Measurements from ENCODE around the gene MAB21L4. TPM values are rescaled to one million over a fixed set of nuclear protein-coding genes. Genes with fewer than 3 reads are reported as not detected.

The MAB21L4 gene
- total RNA-seq, 2 experiments from 2014 or later, result not detected

DNA sequence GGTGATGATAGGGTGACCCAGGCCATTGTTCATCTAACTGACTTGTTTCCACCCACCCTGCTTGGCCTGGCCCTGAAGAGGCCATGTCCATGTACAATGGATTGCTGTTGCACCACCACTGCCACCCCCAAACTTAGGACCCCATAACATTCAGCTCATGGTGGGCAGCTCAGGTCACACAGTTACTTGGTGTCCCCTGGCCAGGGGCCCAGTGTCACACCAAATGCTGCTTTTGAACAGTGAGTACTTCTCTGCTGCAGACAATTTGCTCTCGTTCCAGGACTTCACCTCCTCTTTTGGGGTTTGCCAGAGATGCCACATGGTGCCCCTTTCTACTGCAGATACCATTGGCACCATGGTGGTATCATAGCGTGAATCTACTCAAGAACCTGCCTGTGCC, 11.7 kb downstream of the MAB21L4 start:
- Mint-ChIP-seq H3K27me3 (ENCODE audit: low read depth) (no peaks in the 10 kb centered on the region), H3K9me3 (no peaks in the 10 kb centered on the region), H3K4me1 (ENCODE audit: low read depth) (no peaks in the 10 kb centered on the region), H3K36me3 (ENCODE audit: low read depth) (no peaks in the 10 kb centered on the region), H3K4me3 (no peak overlapping the region), H3K27ac (no peak overlapping the region)
- DNase-seq, result no peak
- intact Hi-C loops (cut with micrococcal nuclease), result no loop called here
- CTCF ChIA-PET, result no interaction called here

DNA sequence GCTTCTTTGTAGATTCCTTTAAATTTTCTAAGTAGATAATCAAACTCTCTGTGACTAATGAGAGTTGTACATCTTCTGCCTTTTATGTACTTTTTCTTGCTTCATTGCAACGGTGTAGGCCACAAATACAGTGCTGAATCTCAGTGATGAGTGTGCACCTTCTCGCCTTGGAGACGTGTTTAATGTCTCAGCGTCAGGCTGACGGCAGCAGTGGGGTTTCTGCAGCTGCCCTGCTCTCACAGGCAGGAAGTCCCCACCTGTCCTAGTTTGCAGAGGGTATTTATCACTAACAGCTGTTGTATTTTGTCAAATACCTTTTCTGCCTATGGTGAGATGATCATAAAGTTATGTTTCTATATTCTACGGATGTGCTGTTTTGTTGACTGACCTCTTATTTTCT, 14.0 kb downstream of the MAB21L4 start:
- intact Hi-C loops (cut with micrococcal nuclease), result no loop called here
- Mint-ChIP-seq H3K4me3 (no peak overlapping the region), H3K27ac (no peak overlapping the region), H3K9me3 (no peaks in the 10 kb centered on the region), H3K4me1 (ENCODE audit: low read depth) (no peaks in the 10 kb centered on the region), H3K27me3 (ENCODE audit: low read depth) (no peaks in the 10 kb centered on the region), H3K36me3 (ENCODE audit: low read depth) (no peaks in the 10 kb centered on the region)
- CTCF ChIA-PET, result no interaction called here
- DNase-seq, result peak; percentile 23

DNA sequence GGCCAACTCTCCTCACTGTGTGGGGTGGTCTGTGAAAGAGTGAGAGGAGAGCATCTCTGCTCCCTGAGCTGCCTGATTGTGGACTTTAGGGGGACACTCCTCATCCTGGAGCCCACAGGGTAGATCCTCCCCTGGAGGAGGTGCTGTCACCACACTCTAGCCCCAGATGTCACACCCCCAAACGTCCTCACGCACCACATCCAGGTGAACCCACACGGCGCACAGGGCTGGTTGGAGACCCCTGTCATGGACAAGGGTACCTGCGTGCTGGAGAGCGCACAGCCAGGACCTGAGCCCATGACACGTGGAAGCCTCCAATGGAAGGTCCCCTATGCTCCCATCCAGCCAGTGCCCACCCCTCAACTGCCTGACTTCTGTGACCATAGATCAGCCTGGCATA, 16.9 kb downstream of the MAB21L4 start:
- DNase-seq, result no peak
- H3K9me3 Mint-ChIP-seq, result no peaks in the 10 kb centered on the region
- H3K4me3 Mint-ChIP-seq, result no peak overlapping the region
- H3K4me1 Mint-ChIP-seq (ENCODE audit: low read depth), result no peaks in the 10 kb centered on the region
- no peaks in the 10 kb centered on the region for H3K36me3 Mint-ChIP-seq (ENCODE audit: low read depth)
- no peaks in the 10 kb centered on the region for H3K27me3 Mint-ChIP-seq (ENCODE audit: low read depth)
- intact Hi-C loops (cut with micrococcal nuclease), result no loop called here
- CTCF ChIA-PET, result no interaction called here
- no peak overlapping the region for H3K27ac Mint-ChIP-seq

GRCh38 chr2:240878341-240878936, 17.5 kb downstream of the MAB21L4 start:
- CTCF ChIA-PET, result no interaction called here
- Mint-ChIP-seq H3K27ac (no peak overlapping the region), H3K9me3 (no peaks in the 10 kb centered on the region), H3K27me3 (ENCODE audit: low read depth) (no peaks in the 10 kb centered on the region), H3K36me3 (ENCODE audit: low read depth) (no peaks in the 10 kb centered on the region), H3K4me3 (no peak overlapping the region), H3K4me1 (ENCODE audit: low read depth) (no peaks in the 10 kb centered on the region)
- intact Hi-C loops (cut with micrococcal nuclease), result no loop called here
- no peak for DNase-seq

- CTCF ChIA-PET, result interaction anchor here (1.5 kb wide), 1 partner anchor 37 kb away, joined by 5 read pairs; no protein-coding TSS in a partner anchor
- Mint-ChIP-seq H3K4me3 (no peak overlapping the region), H3K27ac (no peak overlapping the region), H3K36me3 (ENCODE audit: low read depth) (no peaks in the 10 kb centered on the region), H3K9me3 (no peaks in the 10 kb centered on the region), H3K4me1 (ENCODE audit: low read depth) (no peaks in the 10 kb centered on the region), H3K27me3 (ENCODE audit: low read depth) (no peaks in the 10 kb centered on the region)
- no peak for DNase-seq
- intact Hi-C loops (cut with micrococcal nuclease), result no loop called here
Measured at GRCh38 chr2:240877460-240878340, 18.3 kb downstream of the MAB21L4 start.

GRCh38 chr2:240876475-240877251, 19.3 kb downstream of the MAB21L4 start:
- H3K4me1 Mint-ChIP-seq (ENCODE audit: low read depth), result no peaks in the 10 kb centered on the region
- H3K36me3 Mint-ChIP-seq (ENCODE audit: low read depth), result no peaks in the 10 kb centered on the region
- intact Hi-C loops (cut with micrococcal nuclease), result no loop called here
- no peak for DNase-seq
- H3K9me3 Mint-ChIP-seq, result no peaks in the 10 kb centered on the region
- no peak overlapping the region for H3K27ac Mint-ChIP-seq
- no peaks in the 10 kb centered on the region for H3K27me3 Mint-ChIP-seq (ENCODE audit: low read depth)
- H3K4me3 Mint-ChIP-seq, result no peak overlapping the region
- CTCF ChIA-PET, result interaction anchor here (1.5 kb wide), 1 partner anchor 38 kb away, joined by 5 read pairs; no protein-coding TSS in a partner anchor

DNA sequence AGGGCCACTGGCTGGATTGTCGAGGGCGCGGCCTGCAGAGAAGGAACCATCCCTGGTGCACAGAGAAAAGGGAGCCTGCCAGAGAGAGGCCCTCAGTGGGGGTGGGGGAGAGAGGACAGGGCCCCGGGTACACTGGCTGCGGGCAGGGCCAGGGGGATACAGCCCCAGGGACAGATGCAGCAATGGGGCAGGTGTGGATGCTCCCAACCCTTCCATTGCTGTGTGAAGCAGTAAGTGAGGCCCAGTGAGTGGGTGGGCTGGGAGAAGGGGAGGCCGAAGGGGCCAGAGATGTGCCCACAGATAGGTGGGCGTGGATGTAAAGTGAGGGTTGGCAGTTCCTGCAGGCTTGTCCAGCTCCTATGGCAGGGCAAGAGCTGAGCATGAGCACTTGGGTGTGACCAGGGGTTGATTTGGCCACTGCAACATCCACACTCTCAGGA, 19.9 kb downstream of the MAB21L4 start:
- intact Hi-C loops (cut with micrococcal nuclease), result no loop called here
- CTCF ChIA-PET, result interaction anchor here (1.5 kb wide), 1 partner anchor 39 kb away, joined by 5 read pairs; no protein-coding TSS in a partner anchor
- Mint-ChIP-seq H3K27ac (no peak overlapping the region), H3K4me3 (no peak overlapping the region), H3K4me1 (ENCODE audit: low read depth) (no peaks in the 10 kb centered on the region), H3K36me3 (ENCODE audit: low read depth) (no peaks in the 10 kb centered on the region), H3K9me3 (no peaks in the 10 kb centered on the region), H3K27me3 (ENCODE audit: low read depth) (no peaks in the 10 kb centered on the region)
- DNase-seq, result no peak

GRCh38 chr2:240875228-240876034, 20.5 kb downstream of the MAB21L4 start:
- intact Hi-C loops (cut with micrococcal nuclease), result no loop called here
- CTCF ChIA-PET, result no interaction called here
- no peaks in the 10 kb centered on the region for H3K4me1 Mint-ChIP-seq (ENCODE audit: low read depth)
- no peaks in the 10 kb centered on the region for H3K27me3 Mint-ChIP-seq (ENCODE audit: low read depth)
- no peak overlapping the region for H3K27ac Mint-ChIP-seq
- DNase-seq, result no peak
- no peaks in the 10 kb centered on the region for H3K36me3 Mint-ChIP-seq (ENCODE audit: low read depth)
- H3K4me3 Mint-ChIP-seq, result no peak overlapping the region
- H3K9me3 Mint-ChIP-seq, result no peaks in the 10 kb centered on the region

DNA sequence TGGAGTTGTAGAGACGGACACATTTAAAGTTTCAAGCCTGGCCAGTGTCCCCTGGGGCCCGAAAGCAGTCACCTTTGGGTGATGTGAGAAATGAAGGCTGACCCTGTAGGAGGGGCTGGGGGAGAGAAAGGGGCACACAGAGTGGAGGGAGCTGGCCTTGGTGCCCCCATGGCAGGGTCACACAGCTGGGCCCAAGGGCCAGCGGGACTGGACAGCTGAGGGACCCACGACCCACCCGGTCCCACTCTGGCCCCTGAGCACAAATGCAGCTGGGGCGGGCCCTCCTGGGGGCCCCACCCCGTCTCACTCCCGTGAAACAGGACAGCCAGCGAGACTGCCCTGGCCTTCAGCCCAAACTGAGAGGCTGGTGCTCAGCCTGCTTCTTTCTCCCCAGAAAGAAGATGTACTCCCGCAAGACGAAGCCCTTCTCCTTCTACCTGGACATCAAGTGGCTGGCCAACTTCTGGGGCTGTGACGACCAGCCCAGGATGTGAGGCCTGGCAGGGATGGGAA, 21.2 kb downstream of the MAB21L4 start:
- DNase-seq, result no peak
- CTCF ChIA-PET, result no interaction called here
- Mint-ChIP-seq H3K27ac (no peak overlapping the region), H3K27me3 (ENCODE audit: low read depth) (no peaks in the 10 kb centered on the region), H3K4me3 (no peak overlapping the region), H3K9me3 (no peaks in the 10 kb centered on the region), H3K4me1 (ENCODE audit: low read depth) (no peaks in the 10 kb centered on the region), H3K36me3 (ENCODE audit: low read depth) (no peaks in the 10 kb centered on the region)
- intact Hi-C loops (cut with micrococcal nuclease), result no loop called here

DNA sequence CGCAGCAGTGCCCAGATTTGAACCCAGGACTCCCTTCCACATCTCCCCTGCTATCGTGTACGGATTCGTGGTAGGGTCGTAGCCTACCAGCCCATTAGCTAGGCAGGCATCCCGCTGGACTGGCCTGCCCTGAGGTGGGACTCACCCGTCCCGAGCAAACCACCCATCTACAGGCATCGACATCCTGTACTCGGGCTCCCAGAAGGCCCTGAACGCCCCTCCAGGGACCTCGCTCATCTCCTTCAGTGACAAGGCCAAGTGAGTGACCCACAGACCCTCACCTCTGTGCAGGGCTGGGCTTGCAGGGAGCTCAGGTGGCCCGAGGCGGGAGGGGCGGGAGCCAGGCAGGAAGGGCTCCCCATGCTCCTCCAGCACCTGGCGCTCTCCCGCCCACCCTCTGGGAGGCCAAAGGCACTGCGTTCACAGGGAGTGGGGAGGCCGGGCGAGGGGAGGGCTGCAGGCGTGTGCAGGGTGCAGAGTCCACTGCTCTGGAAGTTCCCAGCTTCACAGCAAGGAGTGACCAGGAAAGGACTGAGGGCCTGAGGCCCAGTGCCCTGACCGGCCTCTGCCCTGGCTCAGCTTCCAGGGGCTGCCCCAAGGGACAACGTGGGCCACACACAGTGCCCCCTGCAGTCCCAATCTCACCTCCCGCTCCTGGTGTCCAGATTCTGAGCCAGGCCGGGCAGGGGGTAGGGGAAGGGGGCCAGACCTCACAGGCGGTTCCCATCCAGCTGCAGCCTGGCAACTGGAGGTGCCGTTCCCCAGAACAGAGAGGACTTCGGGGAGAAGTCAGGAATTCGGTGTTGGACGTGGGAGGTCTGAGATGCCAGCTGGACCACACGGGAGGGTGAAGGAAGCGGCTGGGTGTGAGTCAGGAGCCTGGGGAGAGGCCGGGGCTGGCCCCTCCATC, 21.9 kb downstream of the MAB21L4 start:
- no peak for DNase-seq
- no peak overlapping the region for H3K4me3 Mint-ChIP-seq
- no peaks in the 10 kb centered on the region for H3K9me3 Mint-ChIP-seq
- intact Hi-C loops (cut with micrococcal nuclease), result no loop called here
- CTCF ChIA-PET, result interaction anchor here (0.6 kb wide), 1 partner anchor 634 kb away, joined by 3 read pairs; no protein-coding TSS in a partner anchor
- H3K4me1 Mint-ChIP-seq (ENCODE audit: low read depth), result no peaks in the 10 kb centered on the region
- H3K27ac Mint-ChIP-seq, result no peak overlapping the region
- H3K36me3 Mint-ChIP-seq (ENCODE audit: low read depth), result no peaks in the 10 kb centered on the region
- H3K27me3 Mint-ChIP-seq (ENCODE audit: low read depth), result no peaks in the 10 kb centered on the region

GRCh38 chr2:240873098-240873788, 22.7 kb downstream of the MAB21L4 start:
- no peaks in the 10 kb centered on the region for H3K36me3 Mint-ChIP-seq (ENCODE audit: low read depth)
- H3K9me3 Mint-ChIP-seq, result no peaks in the 10 kb centered on the region
- CTCF ChIA-PET, result no interaction called here
- intact Hi-C loops (cut with micrococcal nuclease), result no loop called here
- H3K27me3 Mint-ChIP-seq (ENCODE audit: low read depth), result no peaks in the 10 kb centered on the region
- no peak overlapping the region for H3K4me3 Mint-ChIP-seq
- no peaks in the 10 kb centered on the region for H3K4me1 Mint-ChIP-seq (ENCODE audit: low read depth)
- H3K27ac Mint-ChIP-seq, result no peak overlapping the region
- no peak for DNase-seq

All from activated naive CD4-positive, alpha-beta T cell treated with anti-CD3 and anti-CD28 coated beads for 36 hours (primary cell).